HCT116 (cell line): ENCODE data around the gene FRAS1. TPM values are rescaled to one million over a fixed set of nuclear protein-coding genes. Genes with fewer than 3 reads are reported as not detected.

ENCODE experiments used
- ATAC-seq: fragments of 200-7000 bp; cut with Tn5 transposase; 2 replicates; pipeline ENCODE4 v1.9.1; 2020; ENCODE audit warnings: mild to moderate bottlenecking, moderate library complexity
- BruUV-seq: library from RNA; stranded (reverse); fragments of 400-500 nt; replicated peaks from 2 replicates; lab custom pipeline; 2021; lab: Mats Ljungman, UMichigan
- CTCF ChIA-PET: fragments of 300-600 bp; sonication (Branson Sonifier 250); formaldehyde crosslinking; loops from one replicate; lab custom pipeline; 2021; ENCODE audit warnings: antibody characterized with exemption; lab: Charles Lee
- POLR2A ChIA-PET: fragments of 300-600, 350-600 bp; sonication (Branson Sonifier 250); formaldehyde crosslinking; loops from one replicate; lab custom pipeline; 2021; ENCODE audit warnings: antibody characterized with exemption; lab: Charles Lee
- RAD21 ChIA-PET, 2 experiments: fragments of 300-600 bp; sonication (Branson Sonifier 250); formaldehyde crosslinking; loops; one replicate each; lab custom pipeline; 2023; ENCODE audit warnings: low total read pairs in 2 of 2; ENCODE audit not compliant: uncharacterized antibody in 2 of 2, unreplicated experiment in 2 of 2, low non-redundant PET in 1 of 2; lab: Charles Lee
- DNase-seq: peaks from one replicate; pipeline ENCODE4 v3.0.0-alpha.2; 2010; ENCODE audit warnings: low read depth, low spot score
- H2AFZ ChIP-seq: fragments of 200-600 bp; shearing (Covaris generic), sonication (generic); 2 replicates; pipeline ENCODE4 v1.6.1; 2017; ENCODE audit warnings: low read depth, mixed run types, mixed read lengths, antibody characterized with exemption, low read length; ENCODE audit not compliant: poor library complexity, severe bottlenecking
- H3K27ac ChIP-seq: 2 replicates; pipeline ENCODE4 v1.5.1; 2012; ENCODE audit warnings: low read depth, low read length
- H3K27me3 ChIP-seq: fragments of 200-600 bp; sonication (generic); 2 replicates; pipeline ENCODE4 v1.6.1; 2016; ENCODE audit warnings: mixed run types, low read length, mixed read lengths; ENCODE audit not compliant: insufficient read depth
- H3K36me3 ChIP-seq, 2 experiments: fragments of 200-500 bp in 1 of 2; fragments of 200-600 bp in 1 of 2; sonication (Bioruptor generic) in 1 of 2; sonication (generic) in 1 of 2; 2 replicates each; pipeline versions ENCODE4 v1.5.1 to v1.6.1; 2014 to 2016; ENCODE audit warnings: low read length in 2 of 2, inconsistent platforms in 1 of 2, mixed read lengths in 1 of 2, mixed run types in 1 of 2; ENCODE audit not compliant: insufficient read depth in 2 of 2, control insufficient read depth in 1 of 2
- H3K4me1 ChIP-seq, 2 experiments: fragments of 200-600 bp in 1 of 2; sonication (generic) in 1 of 2; 2 replicates each; pipeline versions ENCODE4 v1.5.1 to v1.6.1; 2012 to 2017; ENCODE audit warnings: low read length in 2 of 2, inconsistent platforms in 1 of 2, mild to moderate bottlenecking in 1 of 2, mixed read lengths in 1 of 2, mixed run types in 1 of 2, moderate library complexity in 1 of 2; ENCODE audit not compliant: insufficient read depth in 2 of 2, control insufficient read depth in 1 of 2
- H3K4me2 ChIP-seq: fragments of 200-600 bp; sonication (generic); 2 replicates; pipeline ENCODE4 v1.6.1; 2017; ENCODE audit warnings: mixed run types, low read length, mixed read lengths
- H3K4me3 ChIP-seq, 2 experiments: fragments of 200-600 bp in 1 of 2; sonication (generic) in 1 of 2; replicated peaks in 1 of 2; 2 replicates each; pipeline ENCODE4 v1.5.1; 2011 to 2016; ENCODE audit warnings: low read length in 2 of 2, control low read depth in 1 of 2, low read depth in 1 of 2, mild to moderate bottlenecking in 1 of 2, mixed read lengths in 1 of 2, mixed run types in 1 of 2
- H3K79me2 ChIP-seq: fragments of 200-600 bp; sonication (generic); 2 replicates; pipeline ENCODE4 v1.6.1; 2017; ENCODE audit warnings: mild to moderate bottlenecking, mixed run types, low read length, moderate library complexity, mixed read lengths; ENCODE audit not compliant: insufficient read depth
- H3K9ac ChIP-seq: fragments of 200-600 bp; sonication (generic); 2 replicates; pipeline ENCODE4 v1.6.1; 2016; ENCODE audit warnings: low read length, mixed read lengths
- H3K9me2 ChIP-seq: fragments of 200-600 bp; sonication (generic), shearing (Covaris generic); 2 replicates; pipeline ENCODE4 v1.6.1; 2017; ENCODE audit warnings: mixed run types, mild to moderate bottlenecking, moderate library complexity; ENCODE audit not compliant: insufficient read depth
- H3K9me3 ChIP-seq, 2 experiments: fragments of 200-500 bp in 1 of 2; fragments of 200-600 bp in 1 of 2; sonication (Bioruptor generic) in 1 of 2; sonication (generic) in 1 of 2; 2 replicates each; pipeline ENCODE4 v1.6.1; 2014 to 2017; ENCODE audit warnings: low read length in 2 of 2, mixed read lengths in 2 of 2, inconsistent platforms in 1 of 2, low read depth in 1 of 2, mild to moderate bottlenecking in 1 of 2, mixed run types in 1 of 2, moderate library complexity in 1 of 2; ENCODE audit not compliant: control insufficient read depth in 1 of 2, insufficient read depth in 1 of 2
- H4K20me1 ChIP-seq: fragments of 200-600 bp; sonication (generic), shearing (Covaris generic); 2 replicates; pipeline ENCODE4 v1.6.1; 2017; ENCODE audit warnings: mixed run types, mild to moderate bottlenecking, moderate library complexity; ENCODE audit not compliant: insufficient read depth
- CBX3 ChIP-seq: IDR thresholded peaks from 2 replicates; pipeline ENCODE4 v1.6.1; 2012; ENCODE audit warnings: low read depth
- CEBPB ChIP-seq: IDR thresholded peaks from 2 replicates; pipeline ENCODE4 v1.6.1; 2012; ENCODE audit warnings: low read depth
- CTCF ChIP-seq, 3 experiments: fragments of 200-600 bp in 1 of 3; sonication (generic) in 1 of 3; IDR thresholded peaks in 2 of 3; conservative IDR thresholded peaks in 1 of 3; 2 replicates each; pipeline ENCODE4 v1.5.1; 2012 to 2017; ENCODE audit warnings: low read depth in 2 of 3, low read length in 2 of 3, antibody characterized with exemption in 1 of 3, borderline replicate concordance in 1 of 3, control low read depth in 1 of 3, mild to moderate bottlenecking in 1 of 3, mixed read lengths in 1 of 3, mixed run types in 1 of 3, moderate library complexity in 1 of 3; ENCODE audit not compliant: insufficient read depth in 1 of 3
- FOSL1 ChIP-seq: IDR thresholded peaks from 2 replicates; pipeline ENCODE4 v1.6.1; 2012; ENCODE audit warnings: low read depth
- JUND ChIP-seq: IDR thresholded peaks from 2 replicates; pipeline ENCODE4 v1.6.1; 2012
- POLR2AphosphoS5 ChIP-seq: IDR thresholded peaks from 2 replicates; pipeline ENCODE4 v1.6.1; 2011; ENCODE audit warnings: mild to moderate bottlenecking, low read depth, low read length, moderate library complexity
- RAD21 ChIP-seq: IDR thresholded peaks from 2 replicates; pipeline ENCODE4 v1.6.1; 2012; ENCODE audit warnings: low read depth, mild to moderate bottlenecking
- REST ChIP-seq: IDR thresholded peaks from 2 replicates; pipeline ENCODE4 v1.6.1; 2012; ENCODE audit warnings: low read depth
- SP1 ChIP-seq: IDR thresholded peaks from 2 replicates; pipeline ENCODE4 v1.6.1; 2012; ENCODE audit warnings: low read depth
- YY1 ChIP-seq: IDR thresholded peaks from 2 replicates; pipeline ENCODE4 v1.6.1; 2011; ENCODE audit warnings: low read length, low read depth, moderate library complexity, mild to moderate bottlenecking; ENCODE audit not compliant: insufficient replicate concordance; ENCODE audit errors: extremely low read depth
- ZBTB33 ChIP-seq: IDR thresholded peaks from 2 replicates; pipeline ENCODE4 v1.6.1; 2011; ENCODE audit warnings: mild to moderate bottlenecking, low read length, moderate library complexity; ENCODE audit not compliant: insufficient replicate concordance; ENCODE audit errors: extremely low read depth
- ZNF274 ChIP-seq: fragments of 200-500 bp; sonication (Bioruptor generic); IDR thresholded peaks from 2 replicates; pipeline ENCODE4 v1.6.1; 2014; ENCODE audit warnings: mild to moderate bottlenecking, low read depth, low read length, inconsistent platforms
- intact Hi-C: fragments of 100-400 bp; cut with micrococcal nuclease; formaldehyde crosslinking; loops from 2 replicates; pipeline ENCODE4 v1.10.0; 2022
- total RNA-seq: library from RNA; stranded (reverse); gene quantifications from one replicate; pipeline ENCODE4 v1.2.1, GENCODE V29; 2021; ENCODE audit not compliant: unreplicated experiment

Gene FRAS1
- total RNA-seq, 1 experiment from 2014 or later = 33.5 TPM

- peaks cover 19 to 53% of the 10 kb centered on the region in 2 experiments for H3K4me1 ChIP-seq
- H3K9me3 ChIP-seq = no peaks in the 10 kb centered on the region
- ChIA-PET CTCF (no interaction called here), POLR2A (no interaction called here), RAD21 (no interaction called here)
- no peaks in the 10 kb centered on the region for H4K20me1 ChIP-seq
- H3K4me2 ChIP-seq = peak overlapping the region; percentile 26
- H3K27me3 ChIP-seq = no peaks in the 10 kb centered on the region
- TF ChIP-seq FOSL1 (peak; percentile 66), JUND (peak; percentile 22; the same call in 1 of the 2 replicates), SP1 (peak; percentile 58), POLR2AphosphoS5 (no peak)
- ATAC-seq (no peak), DNase-seq (no peak)
- H3K36me3 ChIP-seq = no peaks in the 10 kb centered on the region; a peak in 1 of 4 replicates
- intact Hi-C loops = no loop called here
- H3K79me2 ChIP-seq = no peaks in the 10 kb centered on the region
- no TSS peak for BruUV-seq
- H3K9me2 ChIP-seq = no peaks in the 10 kb centered on the region
- peak overlapping the region; percentile 31; the same call in 1 of the 2 replicates for H3K27ac ChIP-seq
- H2AFZ ChIP-seq = no peak overlapping the region
- no peak overlapping the region for H3K9ac ChIP-seq
- H3K4me3 ChIP-seq = no peak overlapping the region
Measured at GRCh38 chr4:78529569-78530209, 472.6 kb downstream of the FRAS1 start.

- Histone ChIP-seq H4K20me1 (no peaks in the 10 kb centered on the region), H2AFZ (no peak overlapping the region), H3K36me3 (no peaks in the 10 kb centered on the region), H3K4me1 (peaks cover 31 to 74% of the 10 kb centered on the region in 2 experiments), H3K4me3 (no peak overlapping the region), H3K9ac (no peak overlapping the region), H3K27ac (no peak overlapping the region), H3K27me3 (no peaks in the 10 kb centered on the region), H3K9me3 (no peaks in the 10 kb centered on the region), H3K79me2 (no peaks in the 10 kb centered on the region), H3K9me2 (no peaks in the 10 kb centered on the region), H3K4me2 (no peak overlapping the region)
- DNase-seq (no peak), ATAC-seq (no peak)
- BruUV-seq = no TSS peak
- intact Hi-C loops = no loop called here
- CTCF ChIA-PET = no interaction called here
- POLR2A ChIA-PET = no interaction called here
- RAD21 ChIA-PET = no interaction called here
- TF ChIP-seq REST (no peak), RAD21 (no peak), CEBPB (no peak), ZBTB33 (no peak), YY1 (no peak), FOSL1 (no peak), CBX3 (no peak), ZNF274 (no peak), JUND (no peak), CTCF (IDR thresholded peaks at IDR 0.05 in 2 of 3, conservative IDR thresholded peaks at IDR 0.05 in 1 of 3; ENCODE audit: borderline replicate concordance in 1 of 3, insufficient read depth in 1 of 3, low read depth in 2 of 3, low read length in 2 of 3) (no peak)
Measured at GRCh38 chr4:78532046-78532445, 474.9 kb downstream of the FRAS1 start.
